HFFc6 (cell line): ENCODE data around the gene ADH1B. TPM values are rescaled to one million over a fixed set of nuclear protein-coding genes. Genes with fewer than 3 reads are reported as not detected.

Experiments used
- DNase-seq: peaks from one replicate; pipeline ENCODE4 v3.0.0-alpha.2; 2018
- H3K27ac Mint-ChIP-seq: 2 replicates; pipeline ENCODE4 v1.8.0; 2020; ENCODE audit warnings: mild to moderate bottlenecking, mixed read lengths
- H3K27me3 Mint-ChIP-seq: 2 replicates; pipeline ENCODE4 v1.8.0; 2021; ENCODE audit warnings: mild to moderate bottlenecking, moderate library complexity, mixed read lengths; ENCODE audit not compliant: insufficient read depth
- H3K36me3 Mint-ChIP-seq: 2 replicates; pipeline ENCODE4 v1.8.0; 2021; ENCODE audit warnings: low read depth, mixed read lengths
- H3K4me1 Mint-ChIP-seq: 2 replicates; pipeline ENCODE4 v1.8.0; 2020; ENCODE audit warnings: low read depth, mixed read lengths
- H3K4me3 Mint-ChIP-seq: 2 replicates; pipeline ENCODE4 v1.8.0; 2020; ENCODE audit warnings: mild to moderate bottlenecking, moderate library complexity, mixed read lengths
- H3K9me3 Mint-ChIP-seq: 2 replicates; pipeline ENCODE4 v1.8.0; 2020; ENCODE audit warnings: mild to moderate bottlenecking, mixed read lengths
- total RNA-seq, 6 experiments: library from RNA; stranded (reverse); fragmentation: NEBNext Ultra II Directional; extraction: Animal tissue kit (Norgen Biotek cat#: 25700); gene quantifications; 2 replicates in 1 of 6; 3 replicates in 5 of 6; pipeline ENCODE4 v1.2.3, GENCODE V29; 2021
- TF ChIP-seq, protein P1 (sequence below): fragments of 200-600 bp; sonication (generic); IDR thresholded peaks from 2 replicates; pipeline ENCODE4 v1.5.0; 2021; ENCODE audit warnings: antibody characterized with exemption, mild to moderate bottlenecking

Gene ADH1B
- total RNA-seq, 6 experiments from 2014 or later: not detected

GRCh38 chr4:99317354-99317753 lies 3.8 kb downstream of the ADH1B start:
- H3K4me1 Mint-ChIP-seq: no peaks in the 10 kb centered on the region
- H3K36me3 Mint-ChIP-seq: no peaks in the 10 kb centered on the region
- no peak overlapping the region for H3K4me3 Mint-ChIP-seq

GRCh38 chr4:99315839-99316238 lies 5.4 kb downstream of the ADH1B start:
- H3K4me3 Mint-ChIP-seq: no peak overlapping the region
- H3K9me3 Mint-ChIP-seq: no peaks in the 10 kb centered on the region
- H3K4me1 Mint-ChIP-seq: no peaks in the 10 kb centered on the region

More at GRCh38 chr4:99317354-99317753, 3.8 kb downstream of the ADH1B start:
- Mint-ChIP-seq H3K9me3 (no peaks in the 10 kb centered on the region), H3K27me3 (no peaks in the 10 kb centered on the region), H3K27ac (no peak overlapping the region)
- TF ChIP-seq, protein P1, sequence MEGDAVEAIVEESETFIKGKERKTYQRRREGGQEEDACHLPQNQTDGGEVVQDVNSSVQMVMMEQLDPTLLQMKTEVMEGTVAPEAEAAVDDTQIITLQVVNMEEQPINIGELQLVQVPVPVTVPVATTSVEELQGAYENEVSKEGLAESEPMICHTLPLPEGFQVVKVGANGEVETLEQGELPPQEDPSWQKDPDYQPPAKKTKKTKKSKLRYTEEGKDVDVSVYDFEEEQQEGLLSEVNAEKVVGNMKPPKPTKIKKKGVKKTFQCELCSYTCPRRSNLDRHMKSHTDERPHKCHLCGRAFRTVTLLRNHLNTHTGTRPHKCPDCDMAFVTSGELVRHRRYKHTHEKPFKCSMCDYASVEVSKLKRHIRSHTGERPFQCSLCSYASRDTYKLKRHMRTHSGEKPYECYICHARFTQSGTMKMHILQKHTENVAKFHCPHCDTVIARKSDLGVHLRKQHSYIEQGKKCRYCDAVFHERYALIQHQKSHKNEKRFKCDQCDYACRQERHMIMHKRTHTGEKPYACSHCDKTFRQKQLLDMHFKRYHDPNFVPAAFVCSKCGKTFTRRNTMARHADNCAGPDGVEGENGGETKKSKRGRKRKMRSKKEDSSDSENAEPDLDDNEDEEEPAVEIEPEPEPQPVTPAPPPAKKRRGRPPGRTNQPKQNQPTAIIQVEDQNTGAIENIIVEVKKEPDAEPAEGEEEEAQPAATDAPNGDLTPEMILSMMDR: no peak
- DNase-seq: no peak

DNA sequence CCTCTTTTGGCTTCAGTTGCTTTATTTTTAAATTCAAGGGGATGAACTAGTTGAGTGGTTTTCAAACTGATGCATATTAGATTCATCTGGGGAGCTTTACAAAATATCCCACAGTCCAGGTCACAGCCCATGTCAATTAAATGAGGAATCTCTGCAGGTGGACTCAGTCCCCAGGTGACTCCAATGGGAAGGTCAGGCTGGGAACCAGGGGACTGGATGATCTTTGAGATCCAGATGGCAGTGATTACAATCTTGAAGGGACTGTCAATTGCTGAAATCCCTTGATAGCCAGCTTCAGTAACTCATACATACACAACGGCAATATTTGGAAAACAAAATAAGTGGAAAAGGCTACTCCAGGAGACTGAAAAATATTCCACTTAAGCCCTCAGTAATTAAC lies 7.0 kb downstream of the ADH1B start:
- no peak for DNase-seq
- no peaks in the 10 kb centered on the region for H3K27me3 Mint-ChIP-seq
- no peaks in the 10 kb centered on the region for H3K36me3 Mint-ChIP-seq

More at GRCh38 chr4:99315839-99316238, 5.4 kb downstream of the ADH1B start:
- TF ChIP-seq, protein P1: no peak
- DNase-seq: no peak
- Mint-ChIP-seq H3K27ac (no peak overlapping the region), H3K36me3 (no peaks in the 10 kb centered on the region), H3K27me3 (no peaks in the 10 kb centered on the region)

DNA sequence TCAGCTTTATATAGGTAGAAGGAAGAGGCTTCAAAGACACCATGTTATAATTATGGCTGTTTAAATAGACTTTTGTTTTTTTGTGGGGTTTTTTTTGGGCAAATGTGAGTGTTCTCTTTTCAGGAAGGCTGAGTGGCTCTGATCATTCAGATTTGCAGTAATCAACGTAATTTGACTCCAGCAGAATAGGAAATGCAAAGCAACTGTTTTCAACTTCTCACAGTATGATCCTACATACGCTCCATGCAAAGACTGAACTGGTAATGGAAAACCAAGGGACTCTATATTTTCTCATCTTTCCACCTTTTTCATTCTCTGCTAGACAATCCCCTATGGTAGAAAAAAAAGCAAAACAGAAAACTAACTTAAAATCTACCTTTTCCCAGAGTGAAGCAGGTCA lies 10.8 kb downstream of the ADH1B start:
- TF ChIP-seq, protein P1: no peak
- no peaks in the 10 kb centered on the region for H3K27me3 Mint-ChIP-seq
- no peak overlapping the region for H3K27ac Mint-ChIP-seq
- no peaks in the 10 kb centered on the region for H3K9me3 Mint-ChIP-seq
- H3K4me3 Mint-ChIP-seq: no peak overlapping the region
- DNase-seq: no peak
- no peaks in the 10 kb centered on the region for H3K4me1 Mint-ChIP-seq
- H3K36me3 Mint-ChIP-seq: no peaks in the 10 kb centered on the region

More for the DNA sequence above, 7.0 kb downstream of the ADH1B start:
- Mint-ChIP-seq H3K9me3 (no peaks in the 10 kb centered on the region), H3K4me1 (no peaks in the 10 kb centered on the region), H3K27ac (no peak overlapping the region), H3K4me3 (no peak overlapping the region)
- TF ChIP-seq, protein P1: no peak

GRCh38 chr4:99305638-99306400 lies 15.4 kb downstream of the ADH1B start:
- Mint-ChIP-seq H3K36me3 (no peaks in the 10 kb centered on the region), H3K4me1 (peaks cover 4% of the 10 kb centered on the region), H3K27me3 (no peaks in the 10 kb centered on the region), H3K9me3 (no peaks in the 10 kb centered on the region; the same call in 1 of the 2 replicates), H3K27ac (no peak overlapping the region), H3K4me3 (no peak overlapping the region)
- TF ChIP-seq, protein P1: no peak
- DNase-seq: no peak
